ENCODE measurements around the gene CABP1. TPM values are rescaled to one million over a fixed set of nuclear protein-coding genes. Genes with fewer than 3 reads are reported as not detected.

CABP1 gene
- polyA plus RNA-seq, 12 donors, result 1.2 to 4.9 (median 1.9) TPM; not detected in 2

- DNase-seq, result no peak
Measured at GRCh38 chr12:120690978-120691377, 50.6 kb downstream of the CABP1 start.

- no peak for DNase-seq
Measured at GRCh38 chr12:120692524-120693033, 52.2 kb downstream of the CABP1 start.

GRCh38 chr12:120693848-120694247, 53.4 kb downstream of the CABP1 start:
- no peak for DNase-seq

- DNase-seq, result no peak
Measured at GRCh38 chr12:120696626-120697025, 56.2 kb downstream of the CABP1 start.

GRCh38 chr12:120697344-120697743, 56.9 kb downstream of the CABP1 start:
- DNase-seq, result no peak

GRCh38 chr12:120698665-120699064, 58.2 kb downstream of the CABP1 start:
- DNase-seq, result no peak

GRCh38 chr12:120699553-120699952, 59.1 kb downstream of the CABP1 start:
- DNase-seq, result no peak

GRCh38 chr12:120700886-120701285, 60.5 kb downstream of the CABP1 start:
- no peak for DNase-seq

GRCh38 chr12:120702637-120703036, 62.2 kb downstream of the CABP1 start:
- DNase-seq, result no peak

- DNase-seq, result no peak
Measured at GRCh38 chr12:120703311-120703942, 63.0 kb downstream of the CABP1 start.

GRCh38 chr12:120705618-120706017, 65.2 kb downstream of the CABP1 start:
- no peak for DNase-seq

GRCh38 chr12:120706029-120706428, 65.6 kb downstream of the CABP1 start:
- DNase-seq, result no peak

GRCh38 chr12:120708651-120709050, 68.2 kb downstream of the CABP1 start:
- DNase-seq, result no peak

GRCh38 chr12:120710031-120710804, 69.8 kb downstream of the CABP1 start, which contains the start of gene UNC119B:
UNC119B (plus strand) TSS chr12:120710458; CDS start chr12:120710475, 17 bp downstream.
- peak; percentile 64 for DNase-seq

GRCh38 chr12:120710805-120711296, 70.4 kb downstream of the CABP1 start:
- no peak for DNase-seq

- no peak for DNase-seq
Measured at GRCh38 chr12:120711411-120711810, 71.0 kb downstream of the CABP1 start.

GRCh38 chr12:120712610-120713009, 72.2 kb downstream of the CABP1 start:
- no peak for DNase-seq

GRCh38 chr12:120713861-120714482, 73.5 kb downstream of the CABP1 start:
- peak; percentile 80 for DNase-seq

All from muscle of arm (tissue), 12 donors.